HepG2 (cell line): ENCODE results near the gene TTC5. TPM values are rescaled to one million over a fixed set of nuclear protein-coding genes. Genes with fewer than 3 reads are reported as not detected.

ENCODE experiments used
- CC2D1A ChIP-seq: sonication (generic); formaldehyde crosslinking; IDR thresholded peaks from 2 replicates; pipeline ENCODE4 v1.8.1; 2023; ENCODE audit warnings: mild to moderate bottlenecking, missing genetic modification reagents
- GATAD1 ChIP-seq: IDR thresholded peaks from 2 replicates; pipeline ENCODE4 v1.6.1; 2016; ENCODE audit warnings: missing genetic modification reagents, missing compliant biosample characterization
- MAFK ChIP-seq, 2 experiments: IDR thresholded peaks in 1 of 2; conservative IDR thresholded peaks in 1 of 2; 2 replicates each; pipeline ENCODE4 v1.6.1; 2011; ENCODE audit warnings: improper control_type of control experiment in 2 of 2, low read length in 2 of 2
- NR2F6 ChIP-seq, 2 experiments: IDR thresholded peaks; 2 replicates each; pipeline ENCODE4 v1.6.1; 2016; ENCODE audit warnings: antibody characterized with exemption in 1 of 2, mild to moderate bottlenecking in 1 of 2
- PCBP2 ChIP-seq: fragments of 200-400 bp; formaldehyde crosslinking; optimal IDR thresholded peaks from 2 replicates; pipeline ENCODE3; 2018; ENCODE audit warnings: low read length, low read depth; ENCODE audit not compliant: poor library complexity, severe bottlenecking
- PHF8 ChIP-seq: sonication (generic); formaldehyde crosslinking; IDR thresholded peaks from 2 replicates; pipeline ENCODE4 v1.5.0; 2020; ENCODE audit warnings: missing genetic modification reagents
- SPEN ChIP-seq: sonication (generic); formaldehyde crosslinking; IDR thresholded peaks from 2 replicates; pipeline ENCODE4 v1.5.1; 2020; ENCODE audit warnings: low read depth, mild to moderate bottlenecking, missing genetic modification reagents
- ZKSCAN1 ChIP-seq: fragments of 150-350 bp; IDR thresholded peaks from 2 replicates; pipeline ENCODE4 v1.6.1; 2014; ENCODE audit warnings: low read length
- ZNF34 ChIP-seq: sonication (generic); formaldehyde crosslinking; IDR thresholded peaks from 2 replicates; pipeline ENCODE4 v1.4.0; 2020; ENCODE audit warnings: mild to moderate bottlenecking, missing genetic modification reagents, borderline replicate concordance
- ZNF496 ChIP-seq: sonication (generic); formaldehyde crosslinking; IDR thresholded peaks from 2 replicates; pipeline ENCODE4 v1.8.1; 2023; ENCODE audit warnings: mild to moderate bottlenecking, moderate library complexity, missing genetic modification reagents; ENCODE audit not compliant: insufficient replicate concordance
- ZNF557 ChIP-seq: sonication (generic); formaldehyde crosslinking; IDR thresholded peaks from 2 replicates; pipeline ENCODE4 v1.4.0; 2020; ENCODE audit warnings: missing genetic modification reagents
- ZNF572 ChIP-seq: sonication (generic); formaldehyde crosslinking; IDR thresholded peaks from 2 replicates; pipeline ENCODE4 v1.5.1; 2020; ENCODE audit warnings: mild to moderate bottlenecking, missing genetic modification reagents
- ZNF609 ChIP-seq: sonication (generic); formaldehyde crosslinking; IDR thresholded peaks from 2 replicates; pipeline ENCODE4 v1.4.0; 2020; ENCODE audit warnings: mild to moderate bottlenecking, missing genetic modification reagents, borderline replicate concordance
- ZNF749 ChIP-seq: sonication (generic); formaldehyde crosslinking; IDR thresholded peaks from 2 replicates; pipeline ENCODE4 v1.8.0; 2022; ENCODE audit warnings: mild to moderate bottlenecking, missing genetic modification reagents, moderate library complexity, borderline replicate concordance
- polyA plus RNA-seq, 8 experiments: library from polyadenylated mRNA; depleted of rRNA in 3 of 8; stranded (reverse) in 7 of 8; unstranded in 1 of 8; fragments of >200 nt; fragmentation: Illumina TruSeq in 4 of 8; extraction: Trizol in 4 of 8; gene quantifications; 2 replicates each; pipeline versions ENCODE4 v1.2.1 to v1.2.3, GENCODE V29; 2011 to 2016; ENCODE audit warnings: low read depth in 4 of 8, missing spikeins in 1 of 8, mixed read lengths in 1 of 8; ENCODE audit not compliant: insufficient read depth in 1 of 8
- total RNA-seq, 5 experiments: library from RNA; depleted of rRNA; stranded (reverse); fragments of >200 nt; fragmentation: Illumina TruSeq; extraction: Trizol; gene quantifications; 2 replicates each; pipeline ENCODE4 v1.2.3, GENCODE V29; 2016; ENCODE audit warnings: low read depth in 1 of 5
- TF ChIP-seq, protein P1 (sequence below), 2 experiments: sonication (generic) in 1 of 2; formaldehyde crosslinking in 1 of 2; IDR thresholded peaks; 2 replicates each; pipeline versions ENCODE4 v1.5.1 to v1.6.1; 2011 to 2020; ENCODE audit warnings: borderline replicate concordance in 1 of 2, low read depth in 1 of 2, low read length in 1 of 2, mild to moderate bottlenecking in 1 of 2, missing genetic modification reagents in 1 of 2, moderate library complexity in 1 of 2
- TF ChIP-seq, protein P2 (sequence below): sonication (generic); formaldehyde crosslinking; IDR thresholded peaks from 2 replicates; pipeline ENCODE4 v1.8.0; 2022; ENCODE audit warnings: low read depth, missing genetic modification reagents
- TF ChIP-seq, protein P3 (sequence below): sonication (generic); formaldehyde crosslinking; IDR thresholded peaks from 2 replicates; pipeline ENCODE4 v1.5.0; 2020; ENCODE audit warnings: missing genetic modification reagents, mild to moderate bottlenecking, borderline replicate concordance

Gene TTC5
- total and polyA plus RNA-seq, 2 of the 13 experiments (the other 11 are each of a cell fraction or from before 2014, with no cell fraction given) = 8.7 to 28.5 TPM

DNA sequence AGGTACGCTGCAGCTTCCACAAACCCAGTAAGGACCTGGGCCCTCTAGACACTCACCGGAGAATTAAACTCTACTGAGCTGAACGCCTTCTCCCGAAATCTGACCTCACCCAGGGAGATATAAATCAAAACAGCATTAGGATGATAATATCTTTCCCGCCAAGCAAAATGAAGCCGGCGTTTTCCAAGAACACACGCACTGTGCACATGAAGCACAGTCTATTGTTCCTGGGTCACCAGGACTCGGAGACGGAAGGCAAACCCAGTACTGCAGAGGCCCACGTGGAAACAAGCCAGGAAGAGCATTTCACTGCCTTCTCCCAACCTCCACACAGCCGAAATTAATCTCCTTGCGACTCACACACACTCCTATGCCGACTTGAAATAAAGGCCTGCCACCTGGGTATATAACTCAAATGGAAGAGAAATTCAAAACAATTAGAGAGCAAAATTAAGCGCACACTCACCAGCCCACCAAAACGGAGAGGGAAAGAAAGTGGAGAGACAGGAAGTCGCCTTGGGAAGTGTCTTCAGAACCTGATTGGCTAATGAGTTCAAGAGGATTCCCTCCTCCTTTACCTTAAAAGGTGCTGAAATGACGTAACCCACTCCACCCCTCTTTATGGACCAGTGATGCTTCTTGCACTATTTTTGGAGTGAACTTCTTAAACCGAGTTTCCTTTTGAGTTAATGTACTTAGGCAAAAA, 27.2 kb upstream of the TTC5 start, which contains the start of gene CCNB1IP1 (continued):
- TF ChIP-seq, protein P1, sequence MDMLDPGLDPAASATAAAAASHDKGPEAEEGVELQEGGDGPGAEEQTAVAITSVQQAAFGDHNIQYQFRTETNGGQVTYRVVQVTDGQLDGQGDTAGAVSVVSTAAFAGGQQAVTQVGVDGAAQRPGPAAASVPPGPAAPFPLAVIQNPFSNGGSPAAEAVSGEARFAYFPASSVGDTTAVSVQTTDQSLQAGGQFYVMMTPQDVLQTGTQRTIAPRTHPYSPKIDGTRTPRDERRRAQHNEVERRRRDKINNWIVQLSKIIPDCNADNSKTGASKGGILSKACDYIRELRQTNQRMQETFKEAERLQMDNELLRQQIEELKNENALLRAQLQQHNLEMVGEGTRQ (IDR thresholded peaks at IDR 0.05; ENCODE audit: low read depth, low read length) = no peak
- TF ChIP-seq, protein P1 (CRISPR knock-in tag; IDR thresholded peaks at IDR 0.05; ENCODE audit: borderline replicate concordance) = peak; percentile 94; the same call in 1 of the 2 replicates
- TF ChIP-seq ZKSCAN1 = no peak
- TF ChIP-seq PCBP2 = no peak
- TF ChIP-seq ZNF749 = peak; percentile 43; the same call in 1 of the 2 replicates
- no peak for TF ChIP-seq ZNF34
- TF ChIP-seq MAFK (conservative IDR thresholded peaks at IDR 0.05 in 1 of 2, IDR thresholded peaks at IDR 0.05 in 1 of 2; ENCODE audit: low read length in 2 of 2) = no peak
- no peak for TF ChIP-seq SPEN (CRISPR knock-in tag)
- TF ChIP-seq, protein P2, sequence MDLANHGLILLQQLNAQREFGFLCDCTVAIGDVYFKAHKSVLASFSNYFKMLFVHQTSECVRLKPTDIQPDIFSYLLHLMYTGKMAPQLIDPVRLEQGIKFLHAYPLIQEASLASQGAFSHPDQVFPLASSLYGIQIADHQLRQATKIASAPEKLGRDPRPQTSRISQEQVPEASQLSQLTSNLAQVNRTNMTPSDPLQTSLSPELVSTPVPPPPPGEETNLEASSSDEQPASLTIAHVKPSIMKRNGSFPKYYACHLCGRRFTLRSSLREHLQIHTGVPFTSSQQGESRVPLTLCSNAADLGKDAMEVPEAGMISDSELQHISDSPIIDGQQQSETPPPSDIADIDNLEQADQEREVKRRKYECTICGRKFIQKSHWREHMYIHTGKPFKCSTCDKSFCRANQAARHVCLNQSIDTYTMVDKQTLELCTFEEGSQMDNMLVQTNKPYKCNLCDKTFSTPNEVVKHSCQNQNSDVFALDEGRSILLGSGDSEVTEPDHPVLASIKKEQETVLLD = no peak
- 0 out of 2 replicates have a peak, but pooled peaks have one; percentile 9 for TF ChIP-seq NR2F6 (IDR thresholded peaks at IDR 0.05)
- TF ChIP-seq NR2F6 (CRISPR knock-in tag; IDR thresholded peaks at IDR 0.05) = no peak
- peak; percentile 49 for TF ChIP-seq GATAD1 (CRISPR knock-in tag)
- TF ChIP-seq ZNF496 (CRISPR knock-in tag) = no peak
- TF ChIP-seq PHF8 (CRISPR knock-in tag) = peak; percentile 70
- TF ChIP-seq ZNF572 (CRISPR knock-in tag) = 0 out of 2 replicates have a peak, but pooled peaks have one; percentile 18
- no peak for TF ChIP-seq CC2D1A (CRISPR knock-in tag)
- TF ChIP-seq, protein P3, sequence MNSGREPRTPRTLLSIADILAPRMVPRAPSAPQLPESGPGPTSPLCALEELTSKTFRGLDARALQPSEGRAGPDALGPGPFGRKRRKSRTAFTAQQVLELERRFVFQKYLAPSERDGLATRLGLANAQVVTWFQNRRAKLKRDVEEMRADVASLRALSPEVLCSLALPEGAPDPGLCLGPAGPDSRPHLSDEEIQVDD (CRISPR knock-in tag) = no peak
- TF ChIP-seq ZNF609 (CRISPR knock-in tag) = 0 out of 2 replicates have a peak, but pooled peaks have one; percentile 28
- no peak; the same call in 1 of the 2 replicates for TF ChIP-seq ZNF557
